ENCODE results near the gene TIMP3.

Gene TIMP3

DNA sequence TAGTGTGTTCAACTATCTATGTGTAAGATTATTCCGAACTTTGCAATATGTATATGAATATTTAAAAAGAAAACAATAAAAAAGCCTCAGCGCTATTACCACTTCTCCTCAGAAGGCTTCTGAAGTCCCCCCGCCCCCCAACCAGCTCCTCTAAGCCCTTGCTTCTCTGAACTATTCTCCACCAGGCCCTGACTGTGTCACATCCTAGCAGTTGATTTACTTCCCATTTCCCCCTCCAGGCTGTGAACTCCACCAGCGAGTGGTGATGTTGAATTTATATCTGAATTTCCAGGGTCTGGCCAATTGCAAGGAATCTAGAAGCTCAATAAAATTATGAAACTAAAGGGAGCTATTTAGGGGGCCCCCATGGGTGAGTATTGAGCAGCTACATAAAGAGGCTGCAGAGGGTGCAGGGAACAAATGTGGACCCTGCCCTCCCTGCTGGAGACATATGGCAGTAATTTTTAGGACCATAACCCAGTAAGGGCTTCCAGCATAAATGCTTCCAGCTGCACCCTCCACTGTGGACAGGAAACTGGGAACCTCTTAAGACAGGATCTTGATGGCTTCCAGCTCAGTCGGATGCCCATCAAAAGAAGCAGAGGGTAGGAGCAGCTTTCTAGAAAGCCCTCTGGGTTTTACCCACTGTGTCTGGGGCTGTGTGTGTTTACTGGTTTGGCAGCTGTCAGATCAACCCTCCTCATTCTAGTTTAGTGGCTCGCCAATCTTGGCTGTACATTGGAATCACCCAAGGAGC, 81.4 kb downstream of the TIMP3 start:
- no peak for DNase-seq (ENCODE audit: low read depth in 2 of 2)
- no peak overlapping the region for H3K4me3 ChIP-seq (replicated peaks in 1 of 2; ENCODE audit: low read depth in 2 of 2, low read length in 2 of 2)
- TF ChIP-seq, protein P1, sequence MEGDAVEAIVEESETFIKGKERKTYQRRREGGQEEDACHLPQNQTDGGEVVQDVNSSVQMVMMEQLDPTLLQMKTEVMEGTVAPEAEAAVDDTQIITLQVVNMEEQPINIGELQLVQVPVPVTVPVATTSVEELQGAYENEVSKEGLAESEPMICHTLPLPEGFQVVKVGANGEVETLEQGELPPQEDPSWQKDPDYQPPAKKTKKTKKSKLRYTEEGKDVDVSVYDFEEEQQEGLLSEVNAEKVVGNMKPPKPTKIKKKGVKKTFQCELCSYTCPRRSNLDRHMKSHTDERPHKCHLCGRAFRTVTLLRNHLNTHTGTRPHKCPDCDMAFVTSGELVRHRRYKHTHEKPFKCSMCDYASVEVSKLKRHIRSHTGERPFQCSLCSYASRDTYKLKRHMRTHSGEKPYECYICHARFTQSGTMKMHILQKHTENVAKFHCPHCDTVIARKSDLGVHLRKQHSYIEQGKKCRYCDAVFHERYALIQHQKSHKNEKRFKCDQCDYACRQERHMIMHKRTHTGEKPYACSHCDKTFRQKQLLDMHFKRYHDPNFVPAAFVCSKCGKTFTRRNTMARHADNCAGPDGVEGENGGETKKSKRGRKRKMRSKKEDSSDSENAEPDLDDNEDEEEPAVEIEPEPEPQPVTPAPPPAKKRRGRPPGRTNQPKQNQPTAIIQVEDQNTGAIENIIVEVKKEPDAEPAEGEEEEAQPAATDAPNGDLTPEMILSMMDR (IDR thresholded peaks at IDR 0.05; ENCODE audit: low read depth, low read length), result no peak

DNA sequence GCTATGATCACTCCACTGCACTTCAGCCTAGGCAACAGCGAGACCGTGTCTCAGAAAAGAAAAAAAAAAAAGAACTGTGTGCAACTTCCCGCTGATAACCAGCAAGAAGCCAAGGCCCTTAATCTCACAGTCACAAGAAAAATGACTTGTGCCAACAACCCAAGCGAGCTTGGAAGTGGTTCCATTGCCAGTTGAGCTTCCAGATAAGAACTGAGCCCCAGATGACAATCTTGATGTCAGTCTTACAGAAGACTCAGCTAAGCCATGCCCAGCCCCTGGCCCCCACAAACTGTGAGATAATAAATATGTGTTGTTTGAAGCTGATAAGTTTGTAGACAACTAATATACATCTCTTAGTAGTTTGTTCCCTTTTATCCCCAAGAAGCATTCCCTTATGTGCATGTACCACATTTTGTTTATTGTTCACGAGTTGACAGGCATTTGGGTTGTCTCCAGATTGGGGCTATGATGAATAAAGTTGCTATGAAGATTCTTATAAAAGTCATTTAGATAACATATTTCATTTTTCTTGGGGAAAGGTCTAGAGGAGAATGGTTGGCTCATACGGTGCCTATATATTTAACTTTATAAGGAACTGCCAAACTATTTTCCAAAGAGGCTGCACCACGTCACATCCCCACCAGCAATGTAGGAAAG, 85.9 kb downstream of the TIMP3 start:
- TF ChIP-seq, protein P1 (IDR thresholded peaks at IDR 0.05; ENCODE audit: low read depth, low read length), result no peak
- DNase-seq (ENCODE audit: low read depth in 2 of 2), result peak in 1 of 2 donors; percentile 20
- H3K4me3 ChIP-seq (replicated peaks in 1 of 2; ENCODE audit: low read depth in 2 of 2, low read length in 2 of 2), result no peak overlapping the region

DNA sequence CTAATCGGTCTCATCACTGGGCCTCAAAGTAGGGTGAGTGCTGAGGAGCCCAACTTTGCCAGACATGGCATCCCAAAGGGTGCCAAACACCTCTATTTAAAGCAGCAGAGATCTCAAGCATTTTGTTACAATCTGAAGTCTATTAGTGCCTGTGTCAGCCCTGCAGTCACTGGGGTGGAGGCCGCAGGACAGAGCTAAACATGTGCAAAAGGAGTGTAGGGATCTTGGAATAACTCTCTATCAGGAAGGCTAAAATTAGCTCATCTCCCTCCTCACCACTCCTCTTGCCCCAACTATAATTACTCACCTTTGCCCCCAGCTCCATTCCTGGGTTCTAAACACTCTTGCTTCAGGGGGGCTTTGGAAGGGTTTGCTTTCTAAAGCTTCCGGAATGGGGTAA, 87.5 kb downstream of the TIMP3 start:
- TF ChIP-seq, protein P1 (IDR thresholded peaks at IDR 0.05; ENCODE audit: low read depth, low read length), result no peak
- no peak for DNase-seq (ENCODE audit: low read depth in 2 of 2)
- H3K4me3 ChIP-seq (replicated peaks in 1 of 2; ENCODE audit: low read depth in 2 of 2, low read length in 2 of 2), result no peak overlapping the region

DNA sequence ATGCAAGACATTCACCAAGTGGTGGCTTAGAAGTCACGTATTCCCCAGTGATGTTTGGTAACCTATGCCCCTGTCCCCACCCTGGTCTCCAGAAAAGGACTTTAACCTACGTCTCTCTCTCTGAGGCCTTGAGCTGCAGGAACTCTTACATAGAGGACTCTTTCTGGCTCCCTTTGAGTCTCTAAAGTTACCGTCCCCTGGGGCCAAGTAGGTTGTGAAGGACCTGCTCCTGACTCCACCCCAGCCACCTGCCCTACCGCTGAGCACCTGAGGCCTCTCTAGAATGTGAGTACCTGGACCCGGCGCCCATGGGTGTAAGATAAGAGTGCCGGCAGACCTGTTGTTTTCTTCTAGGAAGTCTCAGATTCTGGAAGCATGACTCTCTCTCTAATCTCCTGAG, 95.4 kb downstream of the TIMP3 start:
- TF ChIP-seq, protein P1 (IDR thresholded peaks at IDR 0.05; ENCODE audit: low read depth, low read length), result no peak
- no peak for DNase-seq (ENCODE audit: low read depth in 2 of 2)
- no peak overlapping the region for H3K4me3 ChIP-seq (replicated peaks in 1 of 2; ENCODE audit: low read depth in 2 of 2, low read length in 2 of 2)

DNA sequence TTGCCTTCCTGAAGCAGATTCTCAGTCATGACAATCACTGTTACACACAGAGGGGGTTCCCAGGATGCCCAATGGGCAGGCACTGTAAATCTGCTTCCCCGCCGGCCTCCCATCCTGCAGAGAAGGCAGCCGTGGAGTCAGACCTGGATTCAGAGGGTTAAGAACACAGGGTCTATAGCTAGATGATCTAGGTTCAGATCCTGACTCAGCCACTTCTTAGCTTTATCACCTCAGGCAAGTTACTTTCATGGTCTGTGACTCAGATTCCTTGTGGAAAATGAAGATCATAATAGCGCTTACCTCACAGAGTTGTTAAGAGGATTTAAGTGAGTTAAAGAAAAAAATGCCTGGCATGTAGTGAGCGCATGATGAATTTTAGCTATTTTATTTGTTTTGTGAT, 95.9 kb downstream of the TIMP3 start:
- DNase-seq (ENCODE audit: low read depth in 2 of 2), result peak in 1 of 2 donors; percentile 22
- TF ChIP-seq, protein P1 (IDR thresholded peaks at IDR 0.05; ENCODE audit: low read depth, low read length), result no peak
- no peak overlapping the region for H3K4me3 ChIP-seq (replicated peaks in 1 of 2; ENCODE audit: low read depth in 2 of 2, low read length in 2 of 2)

DNA sequence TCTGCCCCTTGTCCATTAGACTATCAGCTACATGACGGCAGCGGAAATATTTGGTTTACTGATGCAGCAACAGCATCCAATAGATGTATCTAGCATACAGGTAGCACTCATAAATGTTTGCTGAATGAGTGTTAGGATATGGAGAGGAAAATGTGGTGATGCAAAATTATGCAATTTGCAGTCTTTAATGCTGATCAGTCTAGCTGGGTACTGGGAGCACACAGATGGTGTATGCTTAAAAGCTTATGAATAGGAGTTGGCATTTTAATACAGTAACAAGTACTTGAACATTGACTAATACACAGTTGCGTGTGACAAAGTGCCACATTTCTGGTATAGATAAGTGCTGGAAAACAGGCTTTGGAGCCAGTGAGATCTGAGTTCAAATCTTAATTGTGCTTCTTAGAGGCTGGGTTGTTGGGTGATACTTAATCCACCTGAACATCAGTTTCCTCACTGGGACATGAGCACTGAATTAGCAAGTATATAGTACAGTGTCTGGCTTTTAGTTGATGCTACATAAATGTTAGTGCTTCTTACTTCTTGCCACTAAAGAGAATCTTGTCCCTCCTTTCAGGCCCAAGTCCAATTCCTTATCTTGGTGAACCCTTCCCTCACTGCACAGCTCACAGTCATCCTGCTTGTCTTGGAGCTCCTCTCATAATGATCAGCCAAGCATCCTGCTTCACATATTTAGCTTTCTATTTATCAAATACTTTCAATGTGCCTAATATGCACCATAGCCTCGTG, 99.6 kb downstream of the TIMP3 start:
- H3K4me3 ChIP-seq (replicated peaks in 1 of 2; ENCODE audit: low read depth in 2 of 2, low read length in 2 of 2), result no peak overlapping the region
- TF ChIP-seq, protein P1 (IDR thresholded peaks at IDR 0.05; ENCODE audit: low read depth, low read length), result no peak
- no peak for DNase-seq (ENCODE audit: low read depth in 2 of 2)
